Effector CD4-positive, alpha-beta T cell (primary cell): Measurements from ENCODE around the gene ATP6V1G2.

Source experiments
- DNase-seq: peaks from one replicate; pipeline ENCODE4 v3.0.0-alpha.2; 2020

ATP6V1G2 gene

GRCh38 chr6:31547727-31548543, 1.5 kb upstream of the ATP6V1G2 start:
- DNase-seq = no peak

GRCh38 chr6:31546958-31547726, 734 bp upstream of the ATP6V1G2 start, which contains the start of gene NFKBIL1:
TSS of gene NFKBIL1 (plus strand) at chr6:31547608. CDS start at chr6:31547695, 87 bp downstream.
- peak; percentile 81 for DNase-seq

DNA sequence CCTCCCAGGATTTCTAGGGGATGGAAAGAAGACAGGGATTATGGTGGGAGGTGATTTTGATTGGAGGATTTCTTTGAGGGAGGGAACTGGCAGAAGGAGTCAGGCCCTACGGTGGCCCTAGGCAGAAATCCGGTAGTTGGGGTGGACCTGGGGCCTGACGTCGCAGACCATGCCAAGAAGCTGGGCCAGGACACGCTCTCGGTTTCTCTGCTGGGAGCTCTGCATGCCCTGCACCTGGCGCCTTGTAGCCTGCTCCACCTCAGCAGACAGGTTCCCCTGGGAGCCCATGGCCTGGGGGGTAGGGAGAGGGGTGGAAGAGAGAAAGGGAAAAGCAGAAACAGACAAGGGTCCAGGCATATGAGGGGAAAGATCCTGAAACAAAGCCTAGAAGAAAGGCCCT, 1.1 kb downstream of the ATP6V1G2 start:
- DNase-seq = no peak

GRCh38 chr6:31544676-31545075, 1.7 kb downstream of the ATP6V1G2 start:
- DNase-seq = no peak

GRCh38 chr6:31543639-31544038, 2.8 kb downstream of the ATP6V1G2 start:
- DNase-seq = no peak

GRCh38 chr6:31541658-31542521, 4.5 kb downstream of the ATP6V1G2 start, which contains the start of gene DDX39B:
TSS of gene DDX39B (minus strand) at chr6:31542003. CDS start at chr6:31540532, 1,471 bp downstream.
- peak; percentile 93 for DNase-seq

DNA sequence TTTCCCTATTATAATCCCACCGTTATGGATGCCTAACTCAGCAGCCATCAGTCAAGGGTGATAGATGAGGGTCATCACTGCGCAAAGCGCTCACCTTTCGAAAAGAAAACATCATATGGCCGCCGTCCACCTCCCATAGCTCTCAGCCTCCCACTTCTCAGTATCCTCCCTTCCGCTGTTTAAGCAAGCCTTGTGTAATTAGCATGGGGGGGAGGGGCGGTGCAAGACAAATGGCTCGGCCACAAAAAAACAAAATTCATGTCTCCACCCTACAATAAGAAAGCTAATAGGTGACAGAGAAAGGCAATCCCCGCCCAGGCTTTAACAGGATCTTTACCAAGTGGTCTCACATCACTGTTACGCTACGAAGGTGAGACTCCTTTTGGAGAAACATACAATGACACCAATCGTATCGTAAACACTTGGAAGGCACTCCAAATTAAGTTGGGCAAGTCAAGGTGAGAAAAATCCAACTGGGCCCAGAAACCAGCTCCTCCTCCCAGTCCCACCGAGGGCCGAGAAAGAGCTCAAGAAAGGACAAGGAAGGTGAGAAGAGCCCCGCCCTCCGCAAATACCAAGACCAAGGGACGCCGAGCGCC, 5.2 kb downstream of the ATP6V1G2 start:
- peak; percentile 72 for DNase-seq

DNA sequence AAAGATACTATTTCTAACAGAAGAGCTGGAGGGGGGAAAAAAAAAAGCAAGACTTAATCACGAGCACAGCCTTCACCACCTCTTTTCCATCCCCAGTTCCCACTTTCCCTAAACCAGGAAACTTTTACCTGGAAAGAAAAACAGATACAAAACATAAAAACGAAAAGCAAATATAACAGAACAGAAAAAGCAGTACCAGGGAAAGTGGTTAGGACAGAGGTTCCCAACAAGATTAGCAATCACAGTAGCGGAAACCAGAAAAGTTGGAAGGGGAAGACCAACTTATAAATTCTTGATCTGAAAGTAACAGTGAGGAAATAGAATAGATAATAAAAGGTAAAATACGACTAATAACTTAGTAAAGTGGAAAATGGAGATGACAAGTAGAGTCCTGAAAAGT, 5.8 kb downstream of the ATP6V1G2 start:
- DNase-seq = no peak

- DNase-seq = no peak
Observed at GRCh38 chr6:31538805-31539400, 7.5 kb downstream of the ATP6V1G2 start.

- DNase-seq = no peak
Observed at GRCh38 chr6:31535538-31536324, 10.7 kb downstream of the ATP6V1G2 start.

DNA sequence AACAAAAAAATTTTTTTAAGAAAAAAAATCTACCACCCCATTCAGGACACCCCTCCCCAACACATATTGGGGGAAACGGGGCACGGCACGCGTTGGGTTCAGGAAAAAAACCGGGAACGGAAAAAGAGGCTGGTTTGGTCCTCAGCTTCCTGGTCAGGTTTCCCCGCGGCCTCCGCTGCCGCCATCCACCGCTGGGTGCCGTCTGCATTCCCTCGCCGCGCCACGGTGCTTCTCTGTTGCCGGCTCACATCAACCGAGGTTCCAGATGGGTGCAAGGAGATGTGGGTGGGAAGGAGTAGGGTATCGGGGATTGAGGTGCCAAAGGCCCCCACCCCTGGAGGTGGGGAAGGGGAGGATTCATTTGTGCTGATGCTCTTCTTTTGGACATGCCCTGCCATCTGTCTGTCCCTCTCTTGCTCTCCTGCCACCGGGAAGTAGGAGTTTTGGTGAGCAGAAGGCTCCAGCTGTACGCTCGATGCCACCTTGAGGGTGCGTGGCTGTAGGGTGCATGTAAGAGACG, 11.8 kb downstream of the ATP6V1G2 start:
- no peak for DNase-seq

- DNase-seq = no peak
Observed at GRCh38 chr6:31534011-31534410, 12.4 kb downstream of the ATP6V1G2 start.

GRCh38 chr6:31533455-31533841, 13.0 kb downstream of the ATP6V1G2 start:
- no peak for DNase-seq

GRCh38 chr6:31532644-31533454, 13.6 kb downstream of the ATP6V1G2 start:
- DNase-seq = no peak

DNA sequence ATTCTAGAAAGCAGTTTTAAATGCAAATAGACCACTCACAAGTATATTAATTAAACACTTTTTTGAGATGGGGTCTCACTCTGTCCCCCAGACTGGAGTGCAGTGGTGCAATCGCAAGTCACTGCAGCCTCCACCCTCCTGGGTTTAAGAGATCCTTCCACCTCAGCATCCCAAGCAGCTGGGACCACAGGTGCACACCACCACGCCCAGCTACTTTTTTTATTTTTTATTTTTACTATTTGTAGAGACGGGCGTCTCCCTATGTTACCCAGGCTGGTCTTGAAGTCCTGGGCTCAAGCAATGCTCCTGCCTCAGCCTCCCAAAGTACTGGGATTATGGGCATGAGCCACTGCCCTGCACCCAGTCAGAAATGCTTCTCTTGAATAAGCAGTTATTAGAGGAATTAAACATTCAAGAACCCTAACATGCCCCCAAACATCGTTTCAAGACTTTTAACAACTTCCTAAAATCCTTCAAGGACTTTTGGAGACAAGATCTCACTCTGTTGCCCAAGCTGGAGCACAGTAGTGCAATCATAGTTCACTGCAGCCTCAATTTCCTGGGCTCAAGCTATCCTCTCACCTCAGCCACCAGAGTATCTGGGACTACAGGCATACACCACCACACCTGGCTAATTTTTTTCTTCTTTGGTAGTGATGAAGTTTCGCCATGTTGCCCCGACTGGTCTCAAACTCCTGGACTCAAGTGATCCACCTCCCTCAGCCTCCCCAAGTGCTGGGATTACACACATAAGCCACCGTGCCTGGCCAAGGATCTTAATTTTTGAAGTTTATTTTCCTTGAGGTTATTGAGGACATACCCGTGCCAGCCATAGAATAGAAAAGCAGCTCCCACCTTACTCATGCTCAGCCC, 14.4 kb downstream of the ATP6V1G2 start:
- no peak for DNase-seq

- DNase-seq = no peak
Observed at GRCh38 chr6:31531162-31531561, 15.2 kb downstream of the ATP6V1G2 start.

GRCh38 chr6:31530659-31531058, 15.7 kb downstream of the ATP6V1G2 start:
- no peak for DNase-seq

DNA sequence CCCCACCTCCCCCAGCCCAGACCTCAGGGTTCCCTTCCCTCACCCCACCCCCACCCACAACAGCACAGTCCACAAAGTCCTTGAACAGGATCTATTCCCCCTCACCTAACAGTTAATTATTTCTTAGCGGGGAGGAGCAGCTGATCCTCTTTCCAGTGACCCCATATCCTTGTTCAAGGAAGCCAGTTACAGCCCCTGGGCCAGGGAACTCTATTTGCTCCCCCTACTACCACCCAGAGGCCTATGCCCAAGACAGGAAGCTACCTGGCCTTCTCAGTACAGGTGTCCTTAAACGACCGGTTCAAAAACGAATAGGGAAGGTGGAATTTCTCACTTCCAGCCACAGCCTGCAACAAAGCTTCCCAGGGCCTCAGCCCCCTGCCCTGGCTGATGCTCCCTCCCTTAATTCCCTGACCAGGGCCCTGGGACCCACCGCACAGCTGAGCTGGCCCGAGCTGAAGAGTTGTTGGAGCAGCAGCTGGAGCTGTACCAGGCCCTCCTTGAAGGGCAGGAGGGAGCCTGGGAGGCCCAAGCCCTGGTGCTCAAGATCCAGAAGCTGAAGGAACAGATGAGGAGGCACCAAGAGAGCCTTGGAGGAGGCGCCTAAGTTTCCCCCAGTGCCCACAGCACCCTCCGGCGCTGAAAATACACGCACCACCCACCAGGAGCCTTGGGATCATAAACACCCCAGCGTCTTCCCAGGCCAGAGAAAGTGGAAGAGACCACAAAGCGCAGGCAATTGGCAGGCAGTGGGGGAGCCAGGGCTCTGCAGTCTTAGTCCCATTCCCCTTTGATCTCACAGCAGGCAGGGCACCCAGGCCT, 16.9 kb downstream of the ATP6V1G2 start:
- no peak for DNase-seq
